ENCODE results near the gene IRF2BP1. TPM values are rescaled to one million over a fixed set of nuclear protein-coding genes. Genes with fewer than 3 reads are reported as not detected.

IRF2BP1 gene
- total and polyA plus RNA-seq, 2 of the 13 experiments (the other 11 are each of a cell fraction or from before 2014, with no cell fraction given) = 4.3 to 14.3 TPM

DNA sequence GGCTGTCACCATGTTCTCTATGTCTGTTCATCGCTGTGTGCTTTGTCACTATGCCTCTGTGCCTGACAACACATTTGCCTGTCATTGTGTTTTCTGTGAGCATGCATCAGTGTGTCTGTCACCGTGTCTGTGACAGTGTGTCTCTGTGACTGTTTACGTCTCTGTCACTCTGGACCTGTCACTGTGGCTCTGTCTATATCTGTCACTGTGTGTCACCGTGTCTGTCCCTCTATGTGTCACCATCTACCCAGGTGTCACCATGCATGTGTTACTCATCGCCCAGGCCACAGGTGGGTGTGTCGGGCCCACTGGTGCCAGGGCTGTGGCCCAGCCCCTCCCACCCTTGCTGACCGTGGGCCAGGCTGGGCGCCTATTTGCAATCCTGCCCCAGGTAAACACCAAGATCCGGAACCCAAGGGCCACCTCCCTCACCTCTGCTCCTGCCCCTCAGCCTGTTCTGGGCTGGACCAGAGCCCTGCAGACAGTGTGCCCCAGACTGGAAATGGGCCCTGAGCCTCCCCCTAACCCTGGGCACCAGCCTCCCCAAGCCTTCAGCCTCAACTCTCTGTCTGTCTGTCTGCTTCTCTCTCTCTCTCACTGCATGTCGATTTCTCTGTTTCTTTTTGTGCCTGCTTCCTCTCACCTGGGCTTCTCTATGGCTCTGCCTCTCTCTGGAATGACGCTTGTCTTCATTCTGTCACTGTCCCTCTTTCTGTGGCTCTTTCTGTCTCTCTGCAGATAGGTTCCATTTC, 7.7 kb downstream of the IRF2BP1 start (continued):
- TF ChIP-seq, protein P1, sequence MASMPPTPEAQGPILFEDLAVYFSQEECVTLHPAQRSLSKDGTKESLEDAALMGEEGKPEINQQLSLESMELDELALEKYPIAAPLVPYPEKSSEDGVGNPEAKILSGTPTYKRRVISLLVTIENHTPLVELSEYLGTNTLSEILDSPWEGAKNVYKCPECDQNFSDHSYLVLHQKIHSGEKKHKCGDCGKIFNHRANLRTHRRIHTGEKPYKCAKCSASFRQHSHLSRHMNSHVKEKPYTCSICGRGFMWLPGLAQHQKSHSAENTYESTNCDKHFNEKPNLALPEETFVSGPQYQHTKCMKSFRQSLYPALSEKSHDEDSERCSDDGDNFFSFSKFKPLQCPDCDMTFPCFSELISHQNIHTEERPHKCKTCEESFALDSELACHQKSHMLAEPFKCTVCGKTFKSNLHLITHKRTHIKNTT (CRISPR knock-in tag; IDR thresholded peaks at IDR 0.05) = no peak
- TF ChIP-seq, protein P2, sequence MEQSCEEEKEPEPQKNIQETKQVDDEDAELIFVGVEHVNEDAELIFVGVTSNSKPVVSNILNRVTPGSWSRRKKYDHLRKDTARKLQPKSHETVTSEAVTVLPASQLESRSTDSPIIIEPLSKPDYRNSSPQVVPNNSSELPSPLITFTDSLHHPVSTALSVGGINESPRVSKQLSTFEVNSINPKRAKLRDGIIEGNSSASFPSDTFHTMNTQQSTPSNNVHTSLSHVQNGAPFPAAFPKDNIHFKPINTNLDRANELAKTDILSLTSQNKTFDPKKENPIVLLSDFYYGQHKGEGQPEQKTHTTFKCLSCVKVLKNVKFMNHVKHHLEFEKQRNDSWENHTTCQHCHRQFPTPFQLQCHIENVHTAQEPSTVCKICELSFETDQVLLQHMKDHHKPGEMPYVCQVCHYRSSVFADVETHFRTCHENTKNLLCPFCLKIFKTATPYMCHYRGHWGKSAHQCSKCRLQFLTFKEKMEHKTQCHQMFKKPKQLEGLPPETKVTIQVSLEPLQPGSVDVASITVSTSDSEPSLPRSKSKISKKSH (CRISPR knock-in tag; IDR thresholded peaks at IDR 0.05; ENCODE audit: borderline replicate concordance) = no peak
- TF ChIP-seq FOXP1 (IDR thresholded peaks at IDR 0.05) = no peak
- TF ChIP-seq FOXP1 (CRISPR knock-in tag; IDR thresholded peaks at IDR 0.05) = peak; percentile 69
- no peak for TF ChIP-seq ZNF205 (CRISPR knock-in tag; IDR thresholded peaks at IDR 0.05)
- TF ChIP-seq, protein P3, sequence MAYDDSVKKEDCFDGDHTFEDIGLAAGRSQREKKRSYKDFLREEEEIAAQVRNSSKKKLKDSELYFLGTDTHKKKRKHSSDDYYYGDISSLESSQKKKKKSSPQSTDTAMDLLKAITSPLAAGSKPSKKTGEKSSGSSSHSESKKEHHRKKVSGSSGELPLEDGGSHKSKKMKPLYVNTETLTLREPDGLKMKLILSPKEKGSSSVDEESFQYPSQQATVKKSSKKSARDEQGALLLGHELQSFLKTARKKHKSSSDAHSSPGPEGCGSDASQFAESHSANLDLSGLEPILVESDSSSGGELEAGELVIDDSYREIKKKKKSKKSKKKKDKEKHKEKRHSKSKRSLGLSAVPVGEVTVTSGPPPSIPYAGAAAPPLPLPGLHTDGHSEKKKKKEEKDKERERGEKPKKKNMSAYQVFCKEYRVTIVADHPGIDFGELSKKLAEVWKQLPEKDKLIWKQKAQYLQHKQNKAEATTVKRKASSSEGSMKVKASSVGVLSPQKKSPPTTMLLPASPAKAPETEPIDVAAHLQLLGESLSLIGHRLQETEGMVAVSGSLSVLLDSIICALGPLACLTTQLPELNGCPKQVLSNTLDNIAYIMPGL (CRISPR knock-in tag; IDR thresholded peaks at IDR 0.05; ENCODE audit: borderline replicate concordance in 1 of 2, low read depth in 1 of 2) = peak in 1 of 2 experiments; percentile 42; a peak in 1 of 4 replicates
- no peak for TF ChIP-seq RFX5 (IDR thresholded peaks at IDR 0.05; ENCODE audit: low read depth, low read length)
- TF ChIP-seq MXD4 (CRISPR knock-in tag; IDR thresholded peaks at IDR 0.05) = 0 out of 2 replicates have a peak, but pooled peaks have one; percentile 27
- TF ChIP-seq ZSCAN25 (CRISPR knock-in tag; IDR thresholded peaks at IDR 0.05) = peak; percentile 81; the same call in 1 of the 2 replicates
- 0 out of 2 replicates have a peak, but pooled peaks have one; percentile 48 for TF ChIP-seq SMAD1 (CRISPR knock-in tag; IDR thresholded peaks at IDR 0.05; ENCODE audit: borderline replicate concordance, low read depth)
- TF ChIP-seq ZNF841 (CRISPR knock-in tag; IDR thresholded peaks at IDR 0.05; ENCODE audit: borderline replicate concordance) = no peak
- peak; percentile 69 for TF ChIP-seq MED1 (CRISPR knock-in tag; IDR thresholded peaks at IDR 0.05)
- TF ChIP-seq NR1H2 (CRISPR knock-in tag; IDR thresholded peaks at IDR 0.05; ENCODE audit: borderline replicate concordance, low read depth) = no peak
- no peak for TF ChIP-seq CBX1 (IDR thresholded peaks at IDR 0.05; ENCODE audit: low read depth)
- TF ChIP-seq MIER3 (CRISPR knock-in tag; IDR thresholded peaks at IDR 0.05; ENCODE audit: borderline replicate concordance) = peak; percentile 39; the same call in 1 of the 2 replicates
- TF ChIP-seq RAD21 (CRISPR knock-in tag; IDR thresholded peaks at IDR 0.05) = no peak
- peak; percentile 62; the same call in 1 of the 2 replicates for TF ChIP-seq ZNF441 (CRISPR knock-in tag; IDR thresholded peaks at IDR 0.05; ENCODE audit: borderline replicate concordance)
- peak; percentile 11; the same call in 1 of the 2 replicates for TF ChIP-seq BCL6 (CRISPR knock-in tag; IDR thresholded peaks at IDR 0.05)
- no peak for TF ChIP-seq ZNF543 (CRISPR knock-in tag; IDR thresholded peaks at IDR 0.05)
- TF ChIP-seq HNRNPK (IDR thresholded peaks at IDR 0.05; ENCODE audit: low read depth, low read length, poor library complexity, severe bottlenecking) = no peak
- no peak for TF ChIP-seq FOXJ3 (CRISPR knock-in tag; IDR thresholded peaks at IDR 0.05; ENCODE audit: borderline replicate concordance)
- TF ChIP-seq GABPA (IDR thresholded peaks at IDR 0.05; ENCODE audit: low read depth, low read length) = no peak
- TF ChIP-seq GABPA (CRISPR knock-in tag; IDR thresholded peaks at IDR 0.05; ENCODE audit: low read depth) = no peak
- TF ChIP-seq SCMH1 (CRISPR knock-in tag; IDR thresholded peaks at IDR 0.05; ENCODE audit: borderline replicate concordance) = no peak
- TF ChIP-seq ZNF839 (CRISPR knock-in tag; IDR thresholded peaks at IDR 0.05; ENCODE audit: borderline replicate concordance) = no peak
- no peak for TF ChIP-seq TRIM24 (CRISPR knock-in tag; IDR thresholded peaks at IDR 0.05)
- no peak for TF ChIP-seq ZNF224 (CRISPR knock-in tag; IDR thresholded peaks at IDR 0.05)
- peak; percentile 56; the same call in 1 of the 2 replicates for TF ChIP-seq SPEN (CRISPR knock-in tag; IDR thresholded peaks at IDR 0.05; ENCODE audit: low read depth)

Measured in HepG2 (cell line).